Neural progenitor cell (in vitro differentiated cells): ENCODE data around the gene PDGFC.

ENCODE experiments used
- CTCF ChIP-seq: fragments of 200-600 bp; sonication (generic); IDR thresholded peaks from 2 replicates; pipeline ENCODE4 v1.5.1; 2017; ENCODE audit warnings: antibody characterized with exemption, mild to moderate bottlenecking
- EZH2 ChIP-seq: fragments of 200-600 bp; sonication (generic); IDR thresholded peaks from 2 replicates; pipeline ENCODE4 v1.6.1; 2017; ENCODE audit warnings: antibody characterized with exemption, mild to moderate bottlenecking, moderate library complexity

- no peak for TF ChIP-seq CTCF
- TF ChIP-seq EZH2: no peak
Observed at GRCh38 chr4:156775813-156776212, 195.8 kb downstream of the PDGFC start.
